HEK293 (cell line): ENCODE data around the gene ONECUT2.

Experiments
- CTCF ChIA-PET: fragments of 350-600 bp; formaldehyde crosslinking; extraction: SDS; loops from one replicate; lab custom pipeline; 2021; ENCODE audit warnings: antibody characterized with exemption; lab: Yijun Ruan, JAX
- POLR2A ChIA-PET: fragments of 300-600 bp; formaldehyde crosslinking; extraction: SDS; loops from one replicate; lab custom pipeline; 2020; ENCODE audit warnings: antibody characterized with exemption, inconsistent platforms; lab: Yijun Ruan, JAX
- H3K27ac ChIP-seq: fragments of 200-500 bp; sonication (Bioruptor generic); 2 replicates; pipeline ENCODE4 v1.5.1; 2014; ENCODE audit warnings: low read depth, low read length, control low read depth, inconsistent platforms; ENCODE audit errors: extremely low read depth
- H3K36me3 ChIP-seq, 2 experiments: fragments of 200-500 bp in 1 of 2; sonication (Bioruptor generic) in 1 of 2; 1 replicate in 1 of 2; 2 replicates in 1 of 2; pipeline ENCODE4 v1.5.1; 2014 to 2017; ENCODE audit warnings: inconsistent platforms in 2 of 2, low read length in 2 of 2; ENCODE audit not compliant: control insufficient read depth in 2 of 2, insufficient read depth in 1 of 2
- H3K4me1 ChIP-seq: fragments of 200-500 bp; sonication (Bioruptor generic); 2 replicates; pipeline ENCODE4 v1.5.1; 2014; ENCODE audit warnings: mild to moderate bottlenecking, low read length, inconsistent platforms; ENCODE audit not compliant: control insufficient read depth, insufficient read depth
- H3K4me3 ChIP-seq: 2 replicates; pipeline ENCODE4 v1.5.1; 2011; ENCODE audit warnings: low read depth, mild to moderate bottlenecking, control low read depth, low read length, moderate library complexity
- H3K9me3 ChIP-seq: fragments of 200-500 bp; sonication (Bioruptor generic); 2 replicates; pipeline ENCODE4 v1.5.1; 2014; ENCODE audit warnings: low read depth, low read length, inconsistent platforms; ENCODE audit not compliant: control insufficient read depth, insufficient read depth
- HOXA7 ChIP-seq: sonication (generic); formaldehyde crosslinking; IDR thresholded peaks from 2 replicates; pipeline ENCODE4 v1.8.1; 2022; ENCODE audit warnings: missing genetic modification reagents, borderline replicate concordance
- KLF16 ChIP-seq: fragments of 450-650 bp; formaldehyde crosslinking; IDR thresholded peaks from 2 replicates; pipeline ENCODE4 v1.5.1; 2017; ENCODE audit warnings: missing biosample characterization, missing genetic modification characterization
- KLF7 ChIP-seq: fragments of 450-650 bp; formaldehyde crosslinking; IDR thresholded peaks from 2 replicates; pipeline ENCODE4 v1.5.1; 2016; ENCODE audit warnings: missing biosample characterization, missing genetic modification characterization, borderline replicate concordance
- TRIM28 ChIP-seq: IDR thresholded peaks from 2 replicates; pipeline ENCODE4 v1.6.1; 2011; ENCODE audit warnings: low read length, control low read depth, borderline replicate concordance
- WT1 ChIP-seq: fragments of 450-650 bp; formaldehyde crosslinking; IDR thresholded peaks from 2 replicates; pipeline ENCODE4 v1.5.1; 2016; ENCODE audit warnings: missing biosample characterization, missing genetic modification characterization
- ZEB2 ChIP-seq: fragments of 450-650 bp; formaldehyde crosslinking; IDR thresholded peaks from 2 replicates; pipeline ENCODE4 v1.5.1; 2016; ENCODE audit warnings: missing biosample characterization, missing genetic modification characterization
- ZNF19 ChIP-seq: fragments of 450-650 bp; formaldehyde crosslinking; IDR thresholded peaks from 2 replicates; pipeline ENCODE4; 2016; ENCODE audit warnings: missing biosample characterization, missing genetic modification characterization, low read depth
- ZNF2 ChIP-seq: fragments of 450-650 bp; formaldehyde crosslinking; IDR thresholded peaks from 2 replicates; pipeline ENCODE4 v1.5.1; 2016; ENCODE audit warnings: missing biosample characterization, missing genetic modification characterization
- ZNF248 ChIP-seq: fragments of 450-650 bp; formaldehyde crosslinking; IDR thresholded peaks from 2 replicates; pipeline ENCODE4 v1.5.1; 2017; ENCODE audit warnings: missing biosample characterization, missing genetic modification characterization
- ZNF302 ChIP-seq: fragments of 450-650 bp; formaldehyde crosslinking; IDR thresholded peaks from 2 replicates; pipeline ENCODE4 v1.5.1; 2016; ENCODE audit warnings: missing biosample characterization, missing genetic modification characterization, low read depth
- ZNF585B ChIP-seq: fragments of 450-650 bp; formaldehyde crosslinking; IDR thresholded peaks from 2 replicates; pipeline ENCODE4 v1.5.1; 2016; ENCODE audit warnings: missing biosample characterization, missing genetic modification characterization
- ZNF629 ChIP-seq: fragments of 450-650 bp; formaldehyde crosslinking; IDR thresholded peaks from 2 replicates; pipeline ENCODE4 v1.5.1; 2017; ENCODE audit warnings: missing biosample characterization, missing genetic modification characterization
- ZNF677 ChIP-seq: fragments of 450-650 bp; IDR thresholded peaks from 2 replicates; pipeline ENCODE4 v1.5.0; 2018; ENCODE audit warnings: missing biosample characterization, mild to moderate bottlenecking, missing genetic modification characterization, moderate library complexity
- ZNF76 ChIP-seq: fragments of 450-650 bp; formaldehyde crosslinking; IDR thresholded peaks from 2 replicates; pipeline ENCODE4; 2016; ENCODE audit warnings: low read depth, missing biosample characterization, missing genetic modification characterization, borderline replicate concordance
- ZNF785 ChIP-seq: fragments of 450-650 bp; formaldehyde crosslinking; IDR thresholded peaks from 2 replicates; pipeline ENCODE4 v1.5.1; 2016; ENCODE audit warnings: missing biosample characterization, missing genetic modification characterization
- TF ChIP-seq, protein P1 (sequence below): fragments of 450-650 bp; formaldehyde crosslinking; IDR thresholded peaks from 2 replicates; pipeline ENCODE4 v1.5.1; 2016; ENCODE audit warnings: missing biosample characterization, missing genetic modification characterization
- TF ChIP-seq, protein P2 (sequence below): fragments of 450-650 bp; formaldehyde crosslinking; IDR thresholded peaks from 2 replicates; pipeline ENCODE4 v1.5.1; 2016; ENCODE audit warnings: missing biosample characterization, missing genetic modification characterization
- TF ChIP-seq, protein P3 (sequence below): fragments of 450-650 bp; formaldehyde crosslinking; IDR thresholded peaks from 2 replicates; pipeline ENCODE4 v1.5.1; 2016; ENCODE audit warnings: missing biosample characterization, missing genetic modification characterization
- TF ChIP-seq, protein P4 (sequence below): fragments of 450-650 bp; formaldehyde crosslinking; IDR thresholded peaks from 2 replicates; pipeline ENCODE4 v1.5.1; 2016; ENCODE audit warnings: missing biosample characterization, missing genetic modification characterization
- TF ChIP-seq, protein P5 (sequence below): fragments of 450-650 bp; formaldehyde crosslinking; IDR thresholded peaks from 2 replicates; pipeline ENCODE4 v1.5.1; 2017; ENCODE audit warnings: missing biosample characterization, mild to moderate bottlenecking, missing genetic modification characterization, moderate library complexity

ONECUT2 gene

DNA sequence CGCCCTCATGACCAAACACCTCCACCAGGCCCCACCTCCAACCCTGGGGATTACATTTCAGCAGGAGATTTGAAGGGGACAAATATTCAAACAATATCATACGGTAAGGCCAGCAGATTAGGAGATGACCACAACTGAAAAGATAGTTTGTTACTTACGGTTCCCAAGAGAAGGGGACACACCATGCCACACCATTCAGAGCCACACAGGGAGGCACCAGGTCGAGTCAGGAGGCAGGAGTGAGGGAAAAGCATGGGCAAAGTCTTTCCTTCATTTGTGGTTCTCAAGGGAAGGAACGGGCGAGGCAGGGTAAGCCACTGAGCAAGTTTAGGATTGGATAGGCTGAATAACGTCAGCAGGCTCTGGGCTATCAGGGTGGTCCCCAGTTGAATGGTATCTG, 94.0 kb downstream of the ONECUT2 start:
- ChIA-PET CTCF (no interaction called here), POLR2A (no interaction called here)
- TF ChIP-seq, protein P1, sequence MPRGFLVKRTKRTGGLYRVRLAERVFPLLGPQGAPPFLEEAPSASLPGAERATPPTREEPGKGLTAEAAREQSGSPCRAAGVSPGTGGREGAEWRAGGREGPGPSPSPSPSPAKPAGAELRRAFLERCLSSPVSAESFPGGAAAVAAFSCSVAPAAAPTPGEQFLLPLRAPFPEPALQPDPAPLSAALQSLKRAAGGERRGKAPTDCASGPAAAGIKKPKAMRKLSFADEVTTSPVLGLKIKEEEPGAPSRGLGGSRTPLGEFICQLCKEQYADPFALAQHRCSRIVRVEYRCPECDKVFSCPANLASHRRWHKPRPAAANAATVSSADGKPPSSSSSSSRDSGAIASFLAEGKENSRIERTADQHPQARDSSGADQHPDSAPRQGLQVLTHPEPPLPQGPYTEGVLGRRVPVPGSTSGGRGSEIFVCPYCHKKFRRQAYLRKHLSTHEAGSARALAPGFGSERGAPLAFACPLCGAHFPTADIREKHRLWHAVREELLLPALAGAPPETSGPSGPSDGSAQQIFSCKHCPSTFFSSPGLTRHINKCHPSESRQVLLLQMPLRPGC (tag by site-specific recombination), result no peak
- no peak for TF ChIP-seq ZNF585B (tag by site-specific recombination)
- no peak for TF ChIP-seq HOXA7
- no peak for TF ChIP-seq ZNF248 (tag by site-specific recombination)
- no peak for TF ChIP-seq ZNF629 (tag by site-specific recombination)
- TF ChIP-seq, protein P2, sequence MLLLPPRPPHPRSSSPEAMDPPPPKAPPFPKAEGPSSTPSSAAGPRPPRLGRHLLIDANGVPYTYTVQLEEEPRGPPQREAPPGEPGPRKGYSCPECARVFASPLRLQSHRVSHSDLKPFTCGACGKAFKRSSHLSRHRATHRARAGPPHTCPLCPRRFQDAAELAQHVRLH, result no peak
- TF ChIP-seq, protein P3, sequence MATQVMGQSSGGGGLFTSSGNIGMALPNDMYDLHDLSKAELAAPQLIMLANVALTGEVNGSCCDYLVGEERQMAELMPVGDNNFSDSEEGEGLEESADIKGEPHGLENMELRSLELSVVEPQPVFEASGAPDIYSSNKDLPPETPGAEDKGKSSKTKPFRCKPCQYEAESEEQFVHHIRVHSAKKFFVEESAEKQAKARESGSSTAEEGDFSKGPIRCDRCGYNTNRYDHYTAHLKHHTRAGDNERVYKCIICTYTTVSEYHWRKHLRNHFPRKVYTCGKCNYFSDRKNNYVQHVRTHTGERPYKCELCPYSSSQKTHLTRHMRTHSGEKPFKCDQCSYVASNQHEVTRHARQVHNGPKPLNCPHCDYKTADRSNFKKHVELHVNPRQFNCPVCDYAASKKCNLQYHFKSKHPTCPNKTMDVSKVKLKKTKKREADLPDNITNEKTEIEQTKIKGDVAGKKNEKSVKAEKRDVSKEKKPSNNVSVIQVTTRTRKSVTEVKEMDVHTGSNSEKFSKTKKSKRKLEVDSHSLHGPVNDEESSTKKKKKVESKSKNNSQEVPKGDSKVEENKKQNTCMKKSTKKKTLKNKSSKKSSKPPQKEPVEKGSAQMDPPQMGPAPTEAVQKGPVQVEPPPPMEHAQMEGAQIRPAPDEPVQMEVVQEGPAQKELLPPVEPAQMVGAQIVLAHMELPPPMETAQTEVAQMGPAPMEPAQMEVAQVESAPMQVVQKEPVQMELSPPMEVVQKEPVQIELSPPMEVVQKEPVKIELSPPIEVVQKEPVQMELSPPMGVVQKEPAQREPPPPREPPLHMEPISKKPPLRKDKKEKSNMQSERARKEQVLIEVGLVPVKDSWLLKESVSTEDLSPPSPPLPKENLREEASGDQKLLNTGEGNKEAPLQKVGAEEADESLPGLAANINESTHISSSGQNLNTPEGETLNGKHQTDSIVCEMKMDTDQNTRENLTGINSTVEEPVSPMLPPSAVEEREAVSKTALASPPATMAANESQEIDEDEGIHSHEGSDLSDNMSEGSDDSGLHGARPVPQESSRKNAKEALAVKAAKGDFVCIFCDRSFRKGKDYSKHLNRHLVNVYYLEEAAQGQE (tag by site-specific recombination), result no peak
- TF ChIP-seq KLF16 (tag by site-specific recombination), result no peak
- TF ChIP-seq ZEB2, result no peak
- no peak for TF ChIP-seq KLF7 (tag by site-specific recombination)
- TF ChIP-seq ZNF785, result no peak
- no peak for TF ChIP-seq WT1 (tag by site-specific recombination)
- no peak for TF ChIP-seq ZNF76 (tag by site-specific recombination)
- TF ChIP-seq ZNF19 (tag by site-specific recombination), result no peak
- no peak for TF ChIP-seq ZNF677 (tag by site-specific recombination)
- no peak for TF ChIP-seq ZNF302 (tag by site-specific recombination)
- TF ChIP-seq, protein P4, sequence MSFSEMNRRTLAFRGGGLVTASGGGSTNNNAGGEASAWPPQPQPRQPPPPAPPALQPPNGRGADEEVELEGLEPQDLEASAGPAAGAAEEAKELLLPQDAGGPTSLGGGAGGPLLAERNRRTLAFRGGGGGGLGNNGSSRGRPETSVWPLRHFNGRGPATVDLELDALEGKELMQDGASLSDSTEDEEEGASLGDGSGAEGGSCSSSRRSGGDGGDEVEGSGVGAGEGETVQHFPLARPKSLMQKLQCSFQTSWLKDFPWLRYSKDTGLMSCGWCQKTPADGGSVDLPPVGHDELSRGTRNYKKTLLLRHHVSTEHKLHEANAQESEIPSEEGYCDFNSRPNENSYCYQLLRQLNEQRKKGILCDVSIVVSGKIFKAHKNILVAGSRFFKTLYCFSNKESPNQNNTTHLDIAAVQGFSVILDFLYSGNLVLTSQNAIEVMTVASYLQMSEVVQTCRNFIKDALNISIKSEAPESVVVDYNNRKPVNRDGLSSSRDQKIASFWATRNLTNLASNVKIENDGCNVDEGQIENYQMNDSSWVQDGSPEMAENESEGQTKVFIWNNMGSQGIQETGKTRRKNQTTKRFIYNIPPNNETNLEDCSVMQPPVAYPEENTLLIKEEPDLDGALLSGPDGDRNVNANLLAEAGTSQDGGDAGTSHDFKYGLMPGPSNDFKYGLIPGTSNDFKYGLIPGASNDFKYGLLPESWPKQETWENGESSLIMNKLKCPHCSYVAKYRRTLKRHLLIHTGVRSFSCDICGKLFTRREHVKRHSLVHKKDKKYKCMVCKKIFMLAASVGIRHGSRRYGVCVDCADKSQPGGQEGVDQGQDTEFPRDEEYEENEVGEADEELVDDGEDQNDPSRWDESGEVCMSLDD, result no peak
- TF ChIP-seq ZNF2 (tag by site-specific recombination), result no peak
- TF ChIP-seq, protein P5, sequence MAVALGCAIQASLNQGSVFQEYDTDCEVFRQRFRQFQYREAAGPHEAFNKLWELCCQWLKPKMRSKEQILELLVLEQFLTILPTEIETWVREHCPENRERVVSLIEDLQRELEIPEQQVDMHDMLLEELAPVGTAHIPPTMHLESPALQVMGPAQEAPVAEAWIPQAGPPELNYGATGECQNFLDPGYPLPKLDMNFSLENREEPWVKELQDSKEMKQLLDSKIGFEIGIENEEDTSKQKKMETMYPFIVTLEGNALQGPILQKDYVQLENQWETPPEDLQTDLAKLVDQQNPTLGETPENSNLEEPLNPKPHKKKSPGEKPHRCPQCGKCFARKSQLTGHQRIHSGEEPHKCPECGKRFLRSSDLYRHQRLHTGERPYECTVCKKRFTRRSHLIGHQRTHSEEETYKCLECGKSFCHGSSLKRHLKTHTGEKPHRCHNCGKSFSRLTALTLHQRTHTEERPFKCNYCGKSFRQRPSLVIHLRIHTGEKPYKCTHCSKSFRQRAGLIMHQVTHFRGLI (tag by site-specific recombination), result no peak
- no peak for TF ChIP-seq TRIM28
- Histone ChIP-seq H3K36me3 (no peaks in the 10 kb centered on the region), H3K27ac (no peak overlapping the region), H3K9me3 (no peaks in the 10 kb centered on the region), H3K4me1 (0 out of 2 replicates have a peak, but pooled peaks cover 4% of the 10 kb centered on the region), H3K4me3 (no peak overlapping the region)
